IMR-90 (cell line): ENCODE results near the gene LAPTM5. TPM values are rescaled to one million over a fixed set of nuclear protein-coding genes. Genes with fewer than 3 reads are reported as not detected.

Source experiments
- ATAC-seq: fragments of 200-7000 bp; cut with Tn5 transposase; 2 replicates; pipeline ENCODE4 v1.9.1; 2020; ENCODE audit warnings: low read depth, mild to moderate bottlenecking, moderate library complexity
- BruUV-seq: library from RNA; stranded (reverse); fragments of 400-500 nt; replicated peaks from 2 replicates; lab custom pipeline; 2021; lab: Mats Ljungman, UMichigan
- CTCF ChIA-PET: fragments of 300-600 bp; formaldehyde crosslinking; extraction: SDS; loops from one replicate; lab custom pipeline; 2021; ENCODE audit warnings: antibody characterized with exemption; lab: Yijun Ruan, JAX
- POLR2A ChIA-PET: fragments of 300-600 bp; sonication (Branson Sonifier 250); formaldehyde crosslinking; loops from one replicate; lab custom pipeline; 2022; ENCODE audit warnings: antibody characterized with exemption; ENCODE audit not compliant: unreplicated experiment; lab: Charles Lee
- DNase-seq: peaks from one replicate; pipeline ENCODE4 v3.0.0; 2013
- H2AFZ ChIP-seq: replicated peaks from 2 replicates; pipeline ENCODE3; 2013; ENCODE audit warnings: low read length, mild to moderate bottlenecking; ENCODE audit not compliant: poor library complexity
- H2AK5ac ChIP-seq: 2 replicates; pipeline ENCODE4 v1.6.1; 2013; ENCODE audit warnings: low read depth, low read length, inconsistent platforms
- H2AK9ac ChIP-seq: replicated peaks from 2 replicates; pipeline ENCODE3; 2013; ENCODE audit warnings: mild to moderate bottlenecking, low read depth, low read length, moderate library complexity; ENCODE audit not compliant: poor library complexity
- H2BK120ac ChIP-seq: 2 replicates; pipeline ENCODE4 v1.6.1; 2013; ENCODE audit warnings: low read depth, low read length, inconsistent platforms
- H2BK15ac ChIP-seq: 3 replicates; pipeline ENCODE4 v1.6.1; 2013; ENCODE audit warnings: low read depth, low read length, inconsistent platforms
- H2BK20ac ChIP-seq: 2 replicates; pipeline ENCODE4 v1.6.1; 2013; ENCODE audit warnings: low read depth, mild to moderate bottlenecking, inconsistent platforms, low read length, moderate library complexity
- H2BK5ac ChIP-seq: 2 replicates; pipeline ENCODE4 v1.6.1; 2013; ENCODE audit warnings: mild to moderate bottlenecking, low read depth, low read length, inconsistent platforms; ENCODE audit not compliant: poor library complexity, severe bottlenecking
- H3K14ac ChIP-seq: replicated peaks from 2 replicates; pipeline ENCODE4 v1.6.1; 2013; ENCODE audit warnings: low read depth, low read length, inconsistent platforms
- H3K18ac ChIP-seq: 2 replicates; pipeline ENCODE4 v1.6.1; 2013; ENCODE audit warnings: low read depth, low read length, control low read depth
- H3K23ac ChIP-seq: 2 replicates; pipeline ENCODE4 v1.6.1; 2013; ENCODE audit warnings: low read depth, low read length, inconsistent platforms
- H3K27ac ChIP-seq: 2 replicates; pipeline ENCODE4 v1.5.1; 2013; ENCODE audit warnings: mild to moderate bottlenecking, control low read depth, low read length; ENCODE audit not compliant: insufficient read depth
- H3K27me3 ChIP-seq: 2 replicates; pipeline ENCODE4 v1.6.1; 2013; ENCODE audit warnings: low read length; ENCODE audit not compliant: control insufficient read depth, insufficient read depth
- H3K36me3 ChIP-seq: 2 replicates; pipeline ENCODE4 v1.6.1; 2013; ENCODE audit warnings: low read length, mixed read lengths; ENCODE audit not compliant: control insufficient read depth, insufficient read depth
- H3K4ac ChIP-seq: 2 replicates; pipeline ENCODE4 v1.6.1; 2013; ENCODE audit warnings: low read depth, low read length, inconsistent platforms
- H3K4me1 ChIP-seq: 2 replicates; pipeline ENCODE4 v1.6.1; 2013; ENCODE audit warnings: low read length, mixed read lengths; ENCODE audit not compliant: control insufficient read depth, insufficient read depth
- H3K4me2 ChIP-seq: 2 replicates; pipeline ENCODE4 v1.6.1; 2013; ENCODE audit warnings: low read depth, mild to moderate bottlenecking, control low read depth, low read length, moderate library complexity
- H3K4me3 ChIP-seq: 2 replicates; pipeline ENCODE4 v1.5.1; 2013; ENCODE audit warnings: low read depth, mild to moderate bottlenecking, control low read depth, low read length, moderate library complexity; ENCODE audit not compliant: insufficient read depth
- H3K56ac ChIP-seq: 2 replicates; pipeline ENCODE4 v1.6.1; 2013; ENCODE audit warnings: low read length, inconsistent platforms; ENCODE audit not compliant: insufficient read depth; ENCODE audit errors: extremely low read depth
- H3K79me1 ChIP-seq, 2 experiments: 2 replicates each; pipeline ENCODE4 v1.6.1; 2013; ENCODE audit warnings: low read length in 2 of 2, inconsistent platforms in 1 of 2, low read depth in 1 of 2
- H3K9ac ChIP-seq: 2 replicates; pipeline ENCODE4 v1.6.1; 2013; ENCODE audit warnings: low read depth, low read length, control low read depth
- H3K9me1 ChIP-seq: 2 replicates; pipeline ENCODE4 v1.6.1; 2013; ENCODE audit warnings: low read length, inconsistent platforms; ENCODE audit not compliant: insufficient read depth
- H3K9me3 ChIP-seq: 2 replicates; pipeline ENCODE4 v1.6.1; 2013; ENCODE audit warnings: low read length; ENCODE audit not compliant: control insufficient read depth, insufficient read depth
- H4K20me1 ChIP-seq: 2 replicates; pipeline ENCODE4 v1.6.1; 2013; ENCODE audit warnings: low read length, inconsistent platforms; ENCODE audit not compliant: insufficient read depth
- H4K5ac ChIP-seq: 2 replicates; pipeline ENCODE4 v1.6.1; 2013; ENCODE audit warnings: mild to moderate bottlenecking, low read depth, low read length, control low read depth
- H4K8ac ChIP-seq, 2 experiments: 2 replicates each; pipeline ENCODE4 v1.6.1; 2013; ENCODE audit warnings: low read depth in 2 of 2, low read length in 2 of 2, control low read depth in 1 of 2, inconsistent platforms in 1 of 2
- H4K91ac ChIP-seq: 2 replicates; pipeline ENCODE4 v1.6.1; 2013; ENCODE audit warnings: low read depth, low read length, inconsistent platforms; ENCODE audit not compliant: insufficient read depth
- CEBPB ChIP-seq: IDR thresholded peaks from 2 replicates; pipeline ENCODE4 v1.6.1; 2012; ENCODE audit warnings: low read depth, low read length, improper control_type of control experiment
- CHD1 ChIP-seq: IDR thresholded peaks from 2 replicates; pipeline ENCODE4 v1.6.1; 2012; ENCODE audit warnings: low read depth, low read length, improper control_type of control experiment
- CTCF ChIP-seq: conservative IDR thresholded peaks from 2 replicates; pipeline ENCODE4 v1.5.1; 2012; ENCODE audit warnings: mild to moderate bottlenecking, low read depth, low read length, improper control_type of control experiment
- ELK1 ChIP-seq: fragments of 150-350 bp; IDR thresholded peaks from 2 replicates; pipeline ENCODE4 v1.6.1; 2016; ENCODE audit warnings: low read depth, mild to moderate bottlenecking, low read length, moderate library complexity, borderline replicate concordance
- FOS ChIP-seq: fragments of 150-350 bp; IDR thresholded peaks from 2 replicates; pipeline ENCODE4 v1.6.1; 2016; ENCODE audit warnings: low read depth, low read length
- MAFK ChIP-seq: IDR thresholded peaks from 2 replicates; pipeline ENCODE4 v1.6.1; 2012; ENCODE audit warnings: low read depth, low read length, improper control_type of control experiment
- MAZ ChIP-seq: IDR thresholded peaks from 2 replicates; pipeline ENCODE4 v1.6.1; 2012; ENCODE audit warnings: low read depth, mild to moderate bottlenecking, low read length, improper control_type of control experiment, moderate library complexity, borderline replicate concordance
- MXI1 ChIP-seq: IDR thresholded peaks from 2 replicates; pipeline ENCODE4 v1.6.1; 2012; ENCODE audit warnings: low read depth, mild to moderate bottlenecking, low read length, moderate library complexity, borderline replicate concordance
- NFE2L2 ChIP-seq: fragments of 150-350 bp; IDR thresholded peaks from 2 replicates; pipeline ENCODE4 v1.6.1; 2016; ENCODE audit warnings: low read depth, mild to moderate bottlenecking, low read length
- POLR2A ChIP-seq: IDR thresholded peaks from 2 replicates; pipeline ENCODE4 v1.6.1; 2012; ENCODE audit warnings: mild to moderate bottlenecking, low read depth, low read length
- RCOR1 ChIP-seq: IDR thresholded peaks from 2 replicates; pipeline ENCODE4 v1.6.1; 2012; ENCODE audit warnings: mild to moderate bottlenecking, low read length, improper control_type of control experiment; ENCODE audit not compliant: insufficient replicate concordance
- RFX5 ChIP-seq: IDR thresholded peaks from 2 replicates; pipeline ENCODE4 v1.8.0; 2012; ENCODE audit warnings: low read depth, mild to moderate bottlenecking, low read length, moderate library complexity
- SMC3 ChIP-seq: fragments of 150-350 bp; IDR thresholded peaks from 2 replicates; pipeline ENCODE4 v1.6.1; 2016; ENCODE audit warnings: low read depth, mild to moderate bottlenecking, antibody characterized with exemption, low read length, moderate library complexity
- USF2 ChIP-seq: fragments of 150-350 bp; IDR thresholded peaks from 2 replicates; pipeline ENCODE4 v1.6.1; 2017; ENCODE audit warnings: mild to moderate bottlenecking, antibody characterized with exemption, low read length, low read depth
- WGBS, 2 experiments: methylation state at CpG; one replicate each; pipeline versions ENCODE4 v1.1.5 to v1.1.7; 2013; ENCODE audit warnings: missing lambda C conversion rate in 2 of 2; ENCODE audit not compliant: insufficient read length in 1 of 2; ENCODE audit errors: extremely low coverage in 2 of 2; 5-methylcytosine and 5-hydroxymethylcytosine counted together
- dilution Hi-C: fragments of 300-500 bp; cut with HindIII; formaldehyde crosslinking; loops from one replicate; pipeline ENCODE4 v1.14.3; 2018; ENCODE audit warnings: low sequenced_read_pairs; ENCODE audit not compliant: unreplicated experiment
- in situ Hi-C: fragments of 300-500 bp; cut with MboI; formaldehyde crosslinking; loops from 3 replicates; pipeline ENCODE4 v1.14.3; 2019; ENCODE audit warnings: low sequenced_read_pairs, inconsistent platforms, mixed read lengths
- intact Hi-C: fragments of 100-400 bp; cut with micrococcal nuclease; formaldehyde crosslinking; loops from 2 replicates; pipeline ENCODE4 v1.10.0; 2022
- polyA plus RNA-seq, 3 experiments: library from polyadenylated mRNA; depleted of rRNA; stranded (reverse); fragments of >200 nt; gene quantifications; 2 replicates each; pipeline ENCODE4 v1.2.3, GENCODE V29; 2012; ENCODE audit warnings: low replicate concordance in 1 of 3
- total RNA-seq: library from RNA; depleted of rRNA; stranded (reverse); fragments of >200 nt; gene quantifications from 2 replicates; pipeline ENCODE4 v1.2.3, GENCODE V29; 2012

Gene LAPTM5
- total and polyA plus RNA-seq, 2 of the 4 experiments (the other 2 are of a cell fraction), result 0.09 TPM; not detected in 1

DNA sequence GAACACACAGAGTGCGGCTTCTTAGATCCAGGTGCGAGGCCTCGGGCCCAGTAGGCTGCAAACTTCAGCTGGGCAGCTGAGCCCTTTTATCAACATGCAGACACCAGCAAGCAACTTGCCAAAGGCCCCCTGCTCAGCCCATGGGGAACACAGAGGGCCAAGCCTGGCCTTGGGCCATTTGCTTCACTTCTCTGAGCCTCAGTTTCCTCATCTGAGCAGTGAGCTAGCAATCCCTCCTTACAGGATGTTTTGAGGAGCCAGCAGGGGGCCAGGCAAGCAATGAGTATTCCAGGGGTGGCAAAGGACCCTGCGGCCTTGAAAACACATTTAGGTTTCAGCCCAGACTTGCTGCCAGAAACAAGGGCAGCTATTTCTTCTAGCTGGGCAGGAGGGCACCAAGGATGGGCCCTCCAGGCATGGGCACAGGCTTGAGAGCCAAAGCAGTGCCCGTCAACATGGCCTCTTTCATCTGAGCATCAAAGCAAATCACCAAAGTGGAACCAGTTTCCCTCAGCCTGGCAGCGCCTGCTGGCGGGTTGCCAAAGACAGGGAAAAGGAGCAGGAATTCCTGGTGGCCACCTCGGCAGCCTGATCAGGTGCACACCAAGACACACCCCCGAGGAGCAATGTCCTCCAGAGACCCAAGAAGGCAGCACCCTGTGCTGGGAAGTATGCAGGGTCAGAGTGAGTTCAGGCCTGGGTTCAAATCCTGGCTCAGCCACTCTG, 35.6 kb downstream of the LAPTM5 start:
- H3K4me2 ChIP-seq, result no peak overlapping the region
- dilution Hi-C loops, result no loop called here
- CTCF ChIA-PET, result interaction anchor here (0.6 to 1.1 kb wide), 2 partner anchors 57 to 142 kb away, joined by 3 to 7 read pairs; no protein-coding TSS in a partner anchor

More for the DNA sequence above, 35.6 kb downstream of the LAPTM5 start:
- Histone ChIP-seq H4K5ac (no peak overlapping the region), H3K4me3 (no peak overlapping the region), H2BK20ac (no peak overlapping the region), H3K18ac (no peak overlapping the region), H3K9ac (no peak overlapping the region), H3K14ac (no peak overlapping the region), H4K20me1 (peaks cover 6% of the 10 kb centered on the region), H3K27me3 (no peaks in the 10 kb centered on the region), H2AK5ac (no peak overlapping the region), H3K23ac (no peak overlapping the region), H3K36me3 (no peaks in the 10 kb centered on the region), H4K91ac (no peak overlapping the region), H4K8ac (no peak overlapping the region), H3K4me1 (peaks cover 9% of the 10 kb centered on the region; the same call in 1 of the 2 replicates), H2BK120ac (no peak overlapping the region), H2BK15ac (no peak overlapping the region), H2BK5ac (no peak overlapping the region), H2AFZ (no peak overlapping the region), H3K4ac (no peak overlapping the region), H3K9me3 (no peaks in the 10 kb centered on the region), H3K9me1 (0 out of 2 replicates have a peak, but pooled peaks cover 2% of the 10 kb centered on the region), H3K27ac (no peak overlapping the region), H2AK9ac (no peak overlapping the region), H3K56ac (no peak overlapping the region), H3K79me1 (peaks cover 0 to 6% of the 10 kb centered on the region in 2 experiments; a peak in 1 of 4 replicates)
- no peak for ATAC-seq
- BruUV-seq, result no TSS peak
- no peak for DNase-seq
- WGBS, 2 experiments, result no CpG with 5 or more reads among the region's 9 CpGs
- intact Hi-C loops, result no loop called here
- TF ChIP-seq CTCF, result no peak
- no peak for TF ChIP-seq MXI1
- TF ChIP-seq RFX5, result no peak
- no peak for TF ChIP-seq SMC3
- no peak for TF ChIP-seq POLR2A
- TF ChIP-seq USF2, result no peak
- no peak for TF ChIP-seq ELK1
- TF ChIP-seq NFE2L2, result no peak
- TF ChIP-seq MAFK, result no peak
- TF ChIP-seq FOS, result no peak
- no peak for TF ChIP-seq RCOR1
- TF ChIP-seq CHD1, result no peak
- no peak for TF ChIP-seq MAZ
- no peak for TF ChIP-seq CEBPB
- POLR2A ChIA-PET, result no interaction called here
- in situ Hi-C loops, result loop anchor here (5.0 kb wide), 1 partner anchor 40 kb away; no protein-coding TSS in a partner anchor
